Mucosa of rectum (tissue), 2 donors: ENCODE data around the gene STEAP4.

Source experiments
- H3K27ac ChIP-seq, 2 donors: one replicate each; pipeline ENCODE4 v1.7.0; 2013; ENCODE audit warnings: inconsistent platforms in 2 of 2, low read depth in 2 of 2, low read length in 2 of 2
- H3K27me3 ChIP-seq, 2 donors: one replicate each; pipeline ENCODE4 v1.7.0; 2013; ENCODE audit warnings: low read length in 2 of 2; ENCODE audit not compliant: control insufficient read depth in 2 of 2, insufficient read depth in 2 of 2
- H3K36me3 ChIP-seq, 2 donors: one replicate each; pipeline ENCODE4 v1.7.0; 2013; ENCODE audit warnings: low read length in 2 of 2; ENCODE audit not compliant: control insufficient read depth in 2 of 2, insufficient read depth in 2 of 2
- H3K4me1 ChIP-seq, 2 donors: one replicate each; pipeline ENCODE4 v1.7.0; 2013; ENCODE audit warnings: low read length in 2 of 2, mild to moderate bottlenecking in 1 of 2; ENCODE audit not compliant: control insufficient read depth in 2 of 2, insufficient read depth in 2 of 2
- H3K4me3 ChIP-seq, 2 donors: one replicate each; pipeline ENCODE4 v1.7.0; 2013; ENCODE audit warnings: low read length in 2 of 2
- H3K9ac ChIP-seq, 2 donors: one replicate each; pipeline ENCODE4 v1.7.0; 2013; ENCODE audit warnings: low read length in 2 of 2, low read depth in 1 of 2, mild to moderate bottlenecking in 1 of 2
- H3K9me3 ChIP-seq, 2 donors: one replicate each; pipeline ENCODE4 v1.7.0; 2013; ENCODE audit warnings: low read length in 2 of 2; ENCODE audit not compliant: control insufficient read depth in 2 of 2
- donor health status: healthy.
- donor health status: Normal muscosa, but diverticular disease.

Gene STEAP4

DNA sequence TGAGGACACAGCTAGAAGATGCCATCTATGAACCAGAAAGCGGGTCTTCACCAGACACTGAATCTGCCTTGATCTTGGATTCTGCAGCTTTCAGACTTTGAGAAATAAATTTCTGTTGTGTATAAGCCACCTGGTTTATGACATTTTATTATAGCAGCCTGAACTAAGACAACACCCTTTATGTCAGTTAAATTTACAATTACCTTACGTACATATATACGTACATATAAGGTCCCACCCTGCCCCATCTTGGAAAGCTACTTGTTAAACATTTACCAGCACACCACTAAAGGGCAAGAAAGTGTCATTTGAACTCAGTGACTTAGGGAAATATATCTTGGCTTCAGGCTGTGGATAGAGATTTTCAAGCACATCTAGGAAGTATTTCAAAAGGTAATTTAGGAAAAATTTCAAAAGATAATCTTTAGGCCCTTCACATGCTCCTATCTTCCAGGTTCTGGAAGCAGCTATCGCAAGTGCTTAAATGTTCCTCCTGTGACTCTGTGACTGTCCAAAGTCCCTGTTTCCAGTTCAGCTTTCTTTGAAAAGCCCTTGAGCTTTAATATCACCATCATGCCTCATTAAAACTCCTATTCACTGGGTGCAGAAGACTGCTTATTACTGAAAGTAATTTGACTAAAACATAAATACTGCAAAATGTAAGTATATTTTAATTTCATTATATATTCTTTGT lies 77.2 kb downstream of the STEAP4 start:
- no peaks in the 10 kb centered on the region for H3K9me3 ChIP-seq
- H3K4me3 ChIP-seq = peak overlapping the region; percentile 56 to 63
- peak overlapping the region; percentile 42 to 44 for H3K9ac ChIP-seq
- peak overlapping the region; percentile 88 to 91 for H3K27ac ChIP-seq
- H3K27me3 ChIP-seq = no peaks in the 10 kb centered on the region
- H3K36me3 ChIP-seq = no peaks in the 10 kb centered on the region
- peaks cover 4 to 10% of the 10 kb centered on the region in 2 donors for H3K4me1 ChIP-seq

DNA sequence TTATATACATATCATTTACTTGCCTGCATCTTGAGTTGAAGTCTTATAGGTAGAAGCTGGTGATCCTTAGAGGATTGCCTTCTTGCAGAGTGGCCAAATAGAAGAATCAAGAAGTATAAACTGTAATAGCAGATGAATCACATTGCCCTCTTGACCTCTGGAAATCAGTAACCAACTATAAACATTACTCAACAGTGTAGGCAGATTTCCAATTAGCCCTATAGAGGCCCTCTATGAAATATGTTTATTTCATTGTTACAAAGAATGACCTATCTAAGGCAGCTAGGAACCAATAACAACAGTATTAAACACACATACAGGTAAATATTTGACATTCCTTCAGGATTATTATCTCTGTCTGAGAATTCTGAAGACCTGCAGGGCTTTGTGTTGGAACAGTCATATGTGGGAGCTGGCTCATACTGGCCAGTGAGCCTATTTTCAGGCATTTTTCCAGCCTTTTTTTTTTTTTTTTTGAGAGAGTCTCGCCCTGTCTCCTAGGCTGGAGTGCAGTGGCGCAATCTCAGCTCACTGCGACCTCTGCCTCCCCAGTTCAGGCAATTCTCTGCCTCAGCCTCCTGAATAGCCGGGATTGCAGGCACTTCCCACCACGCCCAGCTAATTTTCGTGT lies 79.7 kb downstream of the STEAP4 start:
- H3K9ac ChIP-seq = peak overlapping the region; percentile 61 to 71
- peaks cover 10 to 11% of the 10 kb centered on the region in 2 donors for H3K4me1 ChIP-seq
- H3K4me3 ChIP-seq = peak overlapping the region; percentile 59 to 84
- H3K27ac ChIP-seq = peak overlapping the region; percentile 88 to 91
- H3K9me3 ChIP-seq = no peaks in the 10 kb centered on the region
- no peaks in the 10 kb centered on the region for H3K36me3 ChIP-seq
- H3K27me3 ChIP-seq = no peaks in the 10 kb centered on the region

DNA sequence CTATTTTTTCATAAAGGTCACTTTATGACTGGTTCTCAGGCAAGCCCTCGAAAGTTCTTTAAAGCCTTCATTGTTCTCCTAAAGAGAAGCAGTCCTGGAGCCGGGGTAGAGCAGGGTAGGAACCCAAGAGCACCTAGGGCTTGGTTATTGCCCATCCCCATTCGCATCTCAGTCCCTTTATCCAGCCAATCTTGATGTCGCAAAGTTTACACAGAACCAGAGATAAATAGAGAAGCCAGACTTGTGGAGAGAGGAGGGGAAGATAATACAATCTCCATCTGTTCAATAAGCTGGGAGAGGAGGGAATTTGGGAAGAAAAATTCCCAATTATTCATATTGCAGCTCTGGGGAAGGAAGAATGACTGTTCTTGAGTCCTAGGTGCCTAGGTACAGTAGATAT lies 80.5 kb downstream of the STEAP4 start:
- Histone ChIP-seq H3K9ac (peak overlapping the region; percentile 61 to 71), H3K4me3 (peak overlapping the region; percentile 59 to 84), H3K4me1 (peaks cover 10 to 13% of the 10 kb centered on the region in 2 donors), H3K36me3 (no peaks in the 10 kb centered on the region), H3K27ac (peak overlapping the region; percentile 78 to 88), H3K9me3 (no peaks in the 10 kb centered on the region), H3K27me3 (no peaks in the 10 kb centered on the region)

DNA sequence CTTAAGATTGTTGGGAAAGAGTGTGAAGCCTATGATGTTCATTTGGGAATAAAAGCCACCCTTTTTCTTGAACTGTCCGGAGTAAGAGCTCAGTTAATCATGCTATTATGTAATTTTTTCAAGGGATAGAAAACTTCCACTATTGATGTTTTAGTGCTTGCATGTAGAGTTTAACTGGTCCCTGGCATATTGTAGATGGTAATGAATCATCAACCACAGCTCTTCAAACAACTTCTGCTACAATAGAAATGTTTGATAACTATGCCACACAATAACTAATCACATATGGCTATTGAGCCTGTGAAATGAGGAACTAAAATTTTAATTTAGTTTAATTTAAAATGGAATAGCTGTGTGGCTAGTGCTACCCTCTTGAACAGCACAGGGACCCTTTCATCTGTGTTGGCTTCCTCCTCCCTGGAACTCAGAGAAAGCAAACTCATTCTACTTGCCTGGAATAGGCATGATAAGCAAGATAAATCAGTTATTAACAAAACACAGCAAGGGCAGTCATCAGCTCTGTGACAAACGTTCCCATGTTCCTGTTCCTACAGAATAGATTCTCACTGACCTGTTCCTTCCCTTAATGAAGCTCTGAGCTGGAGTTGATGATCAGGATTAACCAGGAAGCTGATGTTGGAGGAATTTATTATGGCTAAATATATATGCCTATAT lies 82.0 kb downstream of the STEAP4 start:
- peak overlapping the region; percentile 54 to 61 for H3K9ac ChIP-seq
- H3K4me1 ChIP-seq = peaks cover 7 to 10% of the 10 kb centered on the region in 2 donors
- peak overlapping the region; percentile 78 to 88 for H3K27ac ChIP-seq
- no peaks in the 10 kb centered on the region for H3K36me3 ChIP-seq
- no peaks in the 10 kb centered on the region for H3K27me3 ChIP-seq
- H3K4me3 ChIP-seq = peak overlapping the region; percentile 59 to 84
- H3K9me3 ChIP-seq = no peaks in the 10 kb centered on the region

DNA sequence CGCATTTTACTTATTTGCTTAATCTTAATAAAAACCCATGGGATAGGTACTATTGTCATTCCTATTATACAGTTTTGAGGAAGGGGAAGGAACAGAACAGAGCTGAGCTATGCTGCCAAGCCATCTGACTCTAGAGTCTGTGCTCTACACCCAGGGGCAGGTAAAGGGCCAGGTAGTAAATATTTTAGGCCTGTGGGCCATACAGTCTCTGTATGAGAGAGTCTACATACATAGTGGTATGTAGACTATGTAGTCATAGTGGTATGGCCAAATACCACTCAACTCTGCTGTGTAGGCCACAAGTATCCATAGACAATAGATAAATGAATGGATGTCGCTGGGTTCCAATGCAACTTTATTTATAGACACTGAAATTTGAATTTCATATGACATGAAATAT lies 83.4 kb downstream of the STEAP4 start:
- H3K4me1 ChIP-seq = peaks cover 16 to 17% of the 10 kb centered on the region in 2 donors
- H3K9ac ChIP-seq = no peak overlapping the region

More for the DNA sequence above, 83.4 kb downstream of the STEAP4 start:
- H3K9me3 ChIP-seq = no peaks in the 10 kb centered on the region
- H3K4me3 ChIP-seq = peak overlapping the region in 1 of 2 donors; percentile 84
- H3K27me3 ChIP-seq = no peaks in the 10 kb centered on the region
- no peaks in the 10 kb centered on the region for H3K36me3 ChIP-seq
- H3K27ac ChIP-seq = no peak overlapping the region
